GM12878 (cell line): ENCODE data around the gene MYMK.

ENCODE experiments used
- BHLHE40 ChIP-seq, 2 experiments: fragments of 450-650 bp in 1 of 2; IDR thresholded peaks; 2 replicates each; pipeline ENCODE4 v1.6.1; 2011 to 2017; ENCODE audit warnings: low read depth in 2 of 2, borderline replicate concordance in 1 of 2, improper control_type of control experiment in 1 of 2, low read length in 1 of 2, mild to moderate bottlenecking in 1 of 2
- CBX5 ChIP-seq: sonication (generic); IDR thresholded peaks from 2 replicates; pipeline ENCODE4 v1.6.1; 2016; ENCODE audit warnings: low read depth, moderate library complexity, mild to moderate bottlenecking, inconsistent platforms
- EP300 ChIP-seq, 2 experiments: fragments of 150-350 bp in 1 of 2; IDR thresholded peaks; 2 replicates each; pipeline ENCODE4 v1.6.1; 2011 to 2012; ENCODE audit warnings: low read depth in 2 of 2, low read length in 2 of 2, borderline replicate concordance in 1 of 2, improper control_type of control experiment in 1 of 2, inconsistent platforms in 1 of 2; ENCODE audit not compliant: control insufficient read depth in 1 of 2
- FOXM1 ChIP-seq: IDR thresholded peaks from 2 replicates; pipeline ENCODE4 v1.6.1; 2012; ENCODE audit warnings: low read depth, mild to moderate bottlenecking, inconsistent platforms, low read length, moderate library complexity
- NR2C2 ChIP-seq: IDR thresholded peaks from 2 replicates; pipeline ENCODE4 v1.6.1; 2011; ENCODE audit warnings: borderline replicate concordance, low read depth; ENCODE audit not compliant: control insufficient read depth, insufficient read length
- POLR2A ChIP-seq: IDR thresholded peaks from 2 replicates; pipeline ENCODE4 v1.6.1; 2011; ENCODE audit warnings: low read depth, mild to moderate bottlenecking, low read length
- POLR2AphosphoS5 ChIP-seq: IDR thresholded peaks from 2 replicates; pipeline ENCODE4 v1.6.1; 2011; ENCODE audit warnings: mild to moderate bottlenecking, low read length, inconsistent platforms
- RAD21 ChIP-seq: IDR thresholded peaks from 2 replicates; pipeline ENCODE4 v1.6.1; 2011; ENCODE audit warnings: mild to moderate bottlenecking, low read depth, low read length, moderate library complexity; ENCODE audit not compliant: insufficient read depth
- SP1 ChIP-seq: IDR thresholded peaks from one replicate; pipeline ENCODE4 v1.6.1; 2011; ENCODE audit warnings: low read depth, low read length
- SREBF2 ChIP-seq: IDR thresholded peaks from 2 replicates; pipeline ENCODE4 v1.6.1; 2012; ENCODE audit warnings: mild to moderate bottlenecking, low read length
- TAF1 ChIP-seq: IDR thresholded peaks from 2 replicates; pipeline ENCODE4 v1.6.1; 2011; ENCODE audit warnings: mild to moderate bottlenecking, low read depth, low read length, borderline replicate concordance
- ZNF24 ChIP-seq: fragments of 450-650 bp; IDR thresholded peaks from 2 replicates; pipeline ENCODE4 v1.6.1; 2017; ENCODE audit warnings: antibody characterized with exemption, mild to moderate bottlenecking
- TF ChIP-seq, protein P1 (sequence below): fragments of 450-650 bp; IDR thresholded peaks from 2 replicates; pipeline ENCODE4 v1.6.1; 2017; ENCODE audit warnings: mild to moderate bottlenecking
- TF ChIP-seq, protein P2 (sequence below), 3 experiments: IDR thresholded peaks in 2 of 3; conservative IDR thresholded peaks in 1 of 3; 2 replicates each; pipeline ENCODE4 v1.5.1; 2011; ENCODE audit warnings: low read depth in 3 of 3, low read length in 3 of 3, mild to moderate bottlenecking in 3 of 3, control low read depth in 2 of 3, moderate library complexity in 2 of 3, inconsistent platforms in 1 of 3, mixed read lengths in 1 of 3; ENCODE audit not compliant: control insufficient read depth in 2 of 3, insufficient read depth in 1 of 3; ENCODE audit errors: extremely low read depth in 1 of 3

DNA sequence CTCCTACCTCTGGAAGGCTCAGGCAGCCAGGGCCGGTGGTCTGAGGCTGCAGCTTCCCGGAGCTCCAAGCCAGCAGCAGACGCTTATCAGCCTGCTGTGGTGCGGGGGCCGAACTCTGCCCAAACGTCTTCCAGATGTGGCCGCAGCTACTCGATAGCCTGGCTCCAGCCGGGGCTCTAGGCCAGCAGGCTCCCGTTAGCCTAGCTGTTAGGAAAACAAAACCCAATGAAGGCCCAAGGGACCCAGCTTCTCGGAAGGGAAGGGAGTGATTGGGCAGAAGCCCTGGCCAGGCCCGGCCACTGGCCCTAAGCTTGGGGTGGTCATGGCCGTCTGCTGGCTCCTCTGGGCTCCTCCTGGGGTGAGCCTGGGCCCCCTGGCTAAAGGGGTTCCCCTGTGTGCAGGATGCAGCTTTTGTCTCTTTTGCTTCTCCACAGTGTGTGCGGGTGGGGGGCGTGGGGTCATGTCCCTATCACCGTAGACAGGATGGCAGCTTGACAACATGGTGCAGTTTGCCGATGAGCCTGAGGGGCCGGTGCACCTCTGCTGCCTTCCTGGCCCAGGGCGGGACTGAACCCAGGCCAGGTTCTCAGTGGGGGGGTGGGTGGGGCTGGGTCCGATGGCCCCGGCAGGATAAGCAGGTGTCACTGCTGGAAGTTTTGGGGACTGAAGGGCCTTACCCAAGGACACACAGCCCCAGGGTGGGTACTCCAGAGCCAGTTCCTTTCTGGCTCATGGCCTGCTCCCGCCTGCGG lies 18.7 kb downstream of the MYMK start:
- TF ChIP-seq EP300 (IDR thresholded peaks at IDR 0.05; ENCODE audit: borderline replicate concordance in 1 of 2, control insufficient read depth in 1 of 2, low read depth in 2 of 2, low read length in 2 of 2) (no peak), FOXM1 (no peak), CBX5 (no peak), ZNF24 (no peak), POLR2A (no peak), SP1 (no peak), SREBF2 (no peak), TAF1 (no peak), POLR2AphosphoS5 (no peak), NR2C2 (no peak), RAD21 (no peak), BHLHE40 (IDR thresholded peaks at IDR 0.05; ENCODE audit: borderline replicate concordance in 1 of 2, low read depth in 2 of 2, low read length in 1 of 2) (no peak)
- TF ChIP-seq, protein P1, sequence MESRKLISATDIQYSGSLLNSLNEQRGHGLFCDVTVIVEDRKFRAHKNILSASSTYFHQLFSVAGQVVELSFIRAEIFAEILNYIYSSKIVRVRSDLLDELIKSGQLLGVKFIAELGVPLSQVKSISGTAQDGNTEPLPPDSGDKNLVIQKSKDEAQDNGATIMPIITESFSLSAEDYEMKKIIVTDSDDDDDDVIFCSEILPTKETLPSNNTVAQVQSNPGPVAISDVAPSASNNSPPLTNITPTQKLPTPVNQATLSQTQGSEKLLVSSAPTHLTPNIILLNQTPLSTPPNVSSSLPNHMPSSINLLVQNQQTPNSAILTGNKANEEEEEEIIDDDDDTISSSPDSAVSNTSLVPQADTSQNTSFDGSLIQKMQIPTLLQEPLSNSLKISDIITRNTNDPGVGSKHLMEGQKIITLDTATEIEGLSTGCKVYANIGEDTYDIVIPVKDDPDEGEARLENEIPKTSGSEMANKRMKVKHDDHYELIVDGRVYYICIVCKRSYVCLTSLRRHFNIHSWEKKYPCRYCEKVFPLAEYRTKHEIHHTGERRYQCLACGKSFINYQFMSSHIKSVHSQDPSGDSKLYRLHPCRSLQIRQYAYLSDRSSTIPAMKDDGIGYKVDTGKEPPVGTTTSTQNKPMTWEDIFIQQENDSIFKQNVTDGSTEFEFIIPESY: no peak
- TF ChIP-seq, protein P2, sequence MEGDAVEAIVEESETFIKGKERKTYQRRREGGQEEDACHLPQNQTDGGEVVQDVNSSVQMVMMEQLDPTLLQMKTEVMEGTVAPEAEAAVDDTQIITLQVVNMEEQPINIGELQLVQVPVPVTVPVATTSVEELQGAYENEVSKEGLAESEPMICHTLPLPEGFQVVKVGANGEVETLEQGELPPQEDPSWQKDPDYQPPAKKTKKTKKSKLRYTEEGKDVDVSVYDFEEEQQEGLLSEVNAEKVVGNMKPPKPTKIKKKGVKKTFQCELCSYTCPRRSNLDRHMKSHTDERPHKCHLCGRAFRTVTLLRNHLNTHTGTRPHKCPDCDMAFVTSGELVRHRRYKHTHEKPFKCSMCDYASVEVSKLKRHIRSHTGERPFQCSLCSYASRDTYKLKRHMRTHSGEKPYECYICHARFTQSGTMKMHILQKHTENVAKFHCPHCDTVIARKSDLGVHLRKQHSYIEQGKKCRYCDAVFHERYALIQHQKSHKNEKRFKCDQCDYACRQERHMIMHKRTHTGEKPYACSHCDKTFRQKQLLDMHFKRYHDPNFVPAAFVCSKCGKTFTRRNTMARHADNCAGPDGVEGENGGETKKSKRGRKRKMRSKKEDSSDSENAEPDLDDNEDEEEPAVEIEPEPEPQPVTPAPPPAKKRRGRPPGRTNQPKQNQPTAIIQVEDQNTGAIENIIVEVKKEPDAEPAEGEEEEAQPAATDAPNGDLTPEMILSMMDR (IDR thresholded peaks at IDR 0.05 in 2 of 3, conservative IDR thresholded peaks at IDR 0.05 in 1 of 3; ENCODE audit: control insufficient read depth in 2 of 3, extremely low read depth in 1 of 3, insufficient read depth in 1 of 3, low read depth in 3 of 3, low read length in 3 of 3): no peak
